H1 (cell line): ENCODE data around the gene ACTR3C. TPM values are rescaled to one million over a fixed set of nuclear protein-coding genes. Genes with fewer than 3 reads are reported as not detected.

Source experiments
- CTCF ChIA-PET: fragments of 300-600 bp; sonication (Branson Sonifier 250); formaldehyde crosslinking; loops from one replicate; lab custom pipeline; 2021; ENCODE audit not compliant: partially characterized antibody; lab: Charles Lee
- POLR2A ChIA-PET: fragments of 300-600 bp; sonication (Branson Sonifier 250); formaldehyde crosslinking; loops from one replicate; lab custom pipeline; 2021; ENCODE audit warnings: inconsistent platforms; ENCODE audit not compliant: partially characterized antibody; lab: Charles Lee
- DNase-seq, 2 experiments: peaks; one replicate each; pipeline versions ENCODE4 v3.0.0 to v3.0.0-alpha.2; 2010 to 2022; ENCODE audit warnings: low spot score in 2 of 2, low read depth in 1 of 2, mixed read lengths in 1 of 2
- FAIRE-seq: peaks from 2 replicates; lab custom pipeline; 2011; peaks lifted over from hg19 to GRCh38; lab: Jason Lieb, UNC
- H2AFZ ChIP-seq: 2 replicates; pipeline ENCODE4 v1.8.1; 2012; ENCODE audit warnings: low read length, inconsistent platforms
- H2AK5ac ChIP-seq: 2 replicates; pipeline ENCODE4 v1.6.1; 2013; ENCODE audit warnings: low read depth, low read length
- H2BK120ac ChIP-seq: replicated peaks from 2 replicates; pipeline ENCODE3; 2013; ENCODE audit warnings: low read depth, low read length, inconsistent platforms
- H2BK12ac ChIP-seq: 2 replicates; pipeline ENCODE4 v1.6.1; 2013; ENCODE audit warnings: low read depth, low read length
- H2BK15ac ChIP-seq: 2 replicates; pipeline ENCODE4 v1.6.1; 2013; ENCODE audit warnings: low read length
- H2BK20ac ChIP-seq: 2 replicates; pipeline ENCODE4 v1.6.1; 2013; ENCODE audit warnings: low read length
- H2BK5ac ChIP-seq: 2 replicates; pipeline ENCODE4 v1.6.1; 2013; ENCODE audit warnings: low read depth, low read length
- H3K14ac ChIP-seq: 2 replicates; pipeline ENCODE4 v1.6.1; 2013; ENCODE audit warnings: inconsistent platforms; ENCODE audit not compliant: insufficient read length
- H3K18ac ChIP-seq: 2 replicates; pipeline ENCODE4 v1.6.1; 2013; ENCODE audit warnings: low read length; ENCODE audit errors: extremely low read depth
- H3K23ac ChIP-seq: 2 replicates; pipeline ENCODE4 v1.6.1; 2013; ENCODE audit warnings: inconsistent platforms; ENCODE audit not compliant: insufficient read length
- H3K23me2 ChIP-seq: 2 replicates; pipeline ENCODE4 v1.6.1; 2013; ENCODE audit warnings: low read depth, low read length
- H3K27ac ChIP-seq: 2 replicates; pipeline ENCODE4 v1.6.1; 2011; ENCODE audit warnings: low read depth, low read length, inconsistent platforms
- H3K27me3 ChIP-seq, 4 experiments: replicated peaks in 1 of 4; 1 replicate in 1 of 4; 2 replicates in 3 of 4; pipeline versions ENCODE4 v1.6.1 to v1.8.1; 2011 to 2013; ENCODE audit warnings: low read length in 3 of 4, mild to moderate bottlenecking in 3 of 4, inconsistent platforms in 2 of 4, mixed read lengths in 2 of 4, moderate library complexity in 1 of 4; ENCODE audit not compliant: control insufficient read depth in 3 of 4, insufficient read depth in 3 of 4; ENCODE audit errors: extremely low read depth in 1 of 4
- H3K36me3 ChIP-seq, 4 experiments: 2 replicates each; pipeline versions ENCODE4 v1.6.1 to v1.8.1; 2011 to 2013; ENCODE audit warnings: mild to moderate bottlenecking in 4 of 4, low read length in 3 of 4, moderate library complexity in 2 of 4, control low read depth in 1 of 4, inconsistent platforms in 1 of 4; ENCODE audit not compliant: insufficient read depth in 4 of 4, control insufficient read depth in 2 of 4
- H3K4ac ChIP-seq: replicated peaks from 2 replicates; pipeline ENCODE3; 2013; ENCODE audit warnings: low read length, low read depth, mixed read lengths, inconsistent platforms; ENCODE audit not compliant: insufficient read length
- H3K4me1 ChIP-seq, 4 experiments: replicated peaks in 1 of 4; 1 replicate in 1 of 4; 2 replicates in 3 of 4; pipeline versions ENCODE4 v1.6.1 to v1.8.1; 2011 to 2013; ENCODE audit warnings: low read length in 3 of 4, inconsistent platforms in 2 of 4, mixed read lengths in 1 of 4; ENCODE audit not compliant: insufficient read depth in 4 of 4, control insufficient read depth in 3 of 4
- H3K4me2 ChIP-seq, 2 experiments: 2 replicates each; pipeline versions ENCODE4 v1.6.1 to v1.8.1; 2011 to 2013; ENCODE audit warnings: low read depth in 2 of 2, low read length in 2 of 2, control low read depth in 1 of 2, inconsistent platforms in 1 of 2, mild to moderate bottlenecking in 1 of 2; ENCODE audit not compliant: insufficient read depth in 1 of 2
- H3K4me3 ChIP-seq, 4 experiments: fragments of 200-600, 300-600 bp in 1 of 4; sonication (generic), shearing (Covaris generic), sonication (Bioruptor Twin) in 1 of 4; 2 replicates each; pipeline versions ENCODE4 v1.5.1 to v1.8.1; 2011 to 2016; ENCODE audit warnings: low read length in 4 of 4, low read depth in 3 of 4, control low read depth in 2 of 4, inconsistent platforms in 2 of 4, mild to moderate bottlenecking in 2 of 4, mixed read lengths in 1 of 4, moderate library complexity in 1 of 4; ENCODE audit not compliant: insufficient read depth in 2 of 4; ENCODE audit errors: extremely low read depth in 1 of 4
- H3K56ac ChIP-seq: replicated peaks from 2 replicates; pipeline ENCODE3; 2013; ENCODE audit warnings: low read depth, mild to moderate bottlenecking, mixed read lengths, low read length, inconsistent platforms; ENCODE audit not compliant: insufficient read length
- H3K79me1 ChIP-seq: 2 replicates; pipeline ENCODE4 v1.6.1; 2013; ENCODE audit warnings: low read depth, low read length, control low read depth
- H3K79me2 ChIP-seq, 2 experiments: 2 replicates each; pipeline versions ENCODE4 v1.6.1 to v1.8.1; 2012 to 2013; ENCODE audit warnings: low read length in 2 of 2, mild to moderate bottlenecking in 2 of 2, inconsistent platforms in 1 of 2; ENCODE audit not compliant: insufficient read depth in 2 of 2, control insufficient read depth in 1 of 2
- H3K9ac ChIP-seq, 4 experiments: replicated peaks in 1 of 4; 1 replicate in 1 of 4; 2 replicates in 3 of 4; pipeline versions ENCODE4 v1.6.1 to v1.8.1; 2011 to 2013; ENCODE audit warnings: low read depth in 3 of 4, low read length in 3 of 4, control low read depth in 2 of 4, mild to moderate bottlenecking in 2 of 4, moderate library complexity in 2 of 4, inconsistent platforms in 1 of 4; ENCODE audit errors: extremely low read depth in 1 of 4
- H3K9me3 ChIP-seq, 2 experiments: 2 replicates each; pipeline versions ENCODE4 v1.6.1 to v1.8.1; 2012 to 2013; ENCODE audit warnings: mild to moderate bottlenecking in 2 of 2, moderate library complexity in 2 of 2, control low read depth in 1 of 2, inconsistent platforms in 1 of 2, low read depth in 1 of 2, low read length in 1 of 2, mixed read lengths in 1 of 2; ENCODE audit not compliant: insufficient read depth in 2 of 2
- H4K20me1 ChIP-seq, 2 experiments: replicated peaks in 1 of 2; 2 replicates each; pipeline versions ENCODE3 to v1.8.1; 2011 to 2013; ENCODE audit warnings: inconsistent platforms in 2 of 2, low read length in 2 of 2, mild to moderate bottlenecking in 1 of 2; ENCODE audit not compliant: insufficient read depth in 2 of 2, control insufficient read depth in 1 of 2
- H4K5ac ChIP-seq: 2 replicates; pipeline ENCODE4 v1.6.1; 2013; ENCODE audit warnings: low read length, low read depth, mixed read lengths, inconsistent platforms; ENCODE audit not compliant: insufficient read length
- H4K8ac ChIP-seq: 2 replicates; pipeline ENCODE4 v1.8.0; 2013; ENCODE audit warnings: mild to moderate bottlenecking, moderate library complexity, low read length, inconsistent platforms; ENCODE audit not compliant: insufficient read depth; ENCODE audit errors: extremely low read depth
- H4K91ac ChIP-seq: replicated peaks from 2 replicates; pipeline ENCODE3; 2013; ENCODE audit warnings: low read length, mixed read lengths, inconsistent platforms; ENCODE audit not compliant: insufficient read length
- CBX5 ChIP-seq: fragments of 300-800, 300-1000 bp; sonication (generic); IDR thresholded peaks from 2 replicates; pipeline ENCODE4 v1.7.1; 2016; ENCODE audit warnings: antibody characterized with exemption, low read length, low read depth
- HDAC6 ChIP-seq: IDR thresholded peaks from one replicate; pipeline ENCODE4 v1.7.1; 2012; ENCODE audit warnings: low read depth, mild to moderate bottlenecking, inconsistent platforms, low read length, moderate library complexity
- WGBS, 2 experiments: shearing (Covaris generic) in 1 of 2; methylation state at CpG; one replicate each; pipeline versions ENCODE4 v1.1.6 to v1.1.7; 2013 to 2015; ENCODE audit warnings: low lambda C conversion rate in 2 of 2, mixed read lengths in 2 of 2, inconsistent platforms in 1 of 2, low coverage in 1 of 2, missing lambda C conversion rate in 1 of 2; ENCODE audit not compliant: insufficient replicate concordance in 2 of 2, insufficient coverage in 1 of 2, insufficient read length in 1 of 2; ENCODE audit errors: extremely low coverage in 1 of 2, missing lambda C conversion rate in 1 of 2; 5-methylcytosine and 5-hydroxymethylcytosine counted together
- polyA plus RNA-seq, 7 experiments: library from polyadenylated mRNA; depleted of rRNA in 3 of 7; stranded (reverse) in 5 of 7; unstranded in 2 of 7; fragments of >200 nt in 5 of 7; fragments of 200-250 nt in 2 of 7; gene quantifications; 1 replicate in 5 of 7; 2 replicates in 1 of 7; 4 replicates in 1 of 7; pipeline versions ENCODE4 v1.2.1 to v1.2.3, GENCODE V29; 2011 to 2013; ENCODE audit warnings: missing spikeins in 2 of 7, mixed read lengths in 2 of 7
- total RNA-seq: library from RNA; stranded (reverse); fragmentation: NEBNext Ultra II Directional; extraction: Animal tissue kit (Norgen Biotek cat#: 25700); gene quantifications from 2 replicates; pipeline ENCODE4 v1.2.1, GENCODE V29; 2021

The ACTR3C gene
- total and polyA plus RNA-seq, 2 of the 8 experiments (the other 6 are each of a cell fraction or from before 2014, with no cell fraction given): 1.5 TPM; not detected in 1

GRCh38 chr7:150346922-150347321 is 23.6 kb upstream of the ACTR3C start:
- no peaks in the 10 kb centered on the region for H4K20me1 ChIP-seq
- H2BK120ac ChIP-seq: no peak overlapping the region
- peak overlapping the region; percentile 29; the same call in 1 of the 2 replicates for H3K18ac ChIP-seq
- 0 out of 2 replicates have a peak overlapping the region, but pooled peaks have one; percentile 7 for H2BK12ac ChIP-seq
- H3K23me2 ChIP-seq: peaks cover 2% of the 10 kb centered on the region; the same call in 1 of the 2 replicates
- no peak overlapping the region for H3K23ac ChIP-seq
- no peak overlapping the region for H2BK15ac ChIP-seq
- no peak overlapping the region for H4K91ac ChIP-seq
- FAIRE-seq: no peak
- H2AK5ac ChIP-seq: 0 out of 2 replicates have a peak overlapping the region, but pooled peaks have one; percentile 30
- WGBS, 2 experiments: 90% methylated on average over 3 of the region's 5 CpGs; no CpG with 5 or more reads in 1 of the 2 experiments
- ChIA-PET POLR2A (interaction anchor here (1.6 to 1.9 kb wide), 2 partner anchors 27 to 37 kb away, joined by 5 to 6 read pairs; no protein-coding TSS in a partner anchor), CTCF (interaction anchor here (0.7 to 5.2 kb wide), 7 partner anchors 8 to 630 kb away, joined by 3 to 41 read pairs (median 4); no protein-coding TSS in a partner anchor)
- H4K8ac ChIP-seq: no peak overlapping the region
- no peaks in the 10 kb centered on the region for H3K36me3 ChIP-seq
- peaks cover 0 to 5% of the 10 kb centered on the region in 2 experiments; a peak in 1 of 4 replicates for H3K79me2 ChIP-seq
- no peak overlapping the region for H2BK5ac ChIP-seq
- H3K56ac ChIP-seq: no peak overlapping the region
- no peak for DNase-seq
- H4K5ac ChIP-seq: no peak overlapping the region
- H3K27me3 ChIP-seq: peaks cover 0 to 21% (median 19%) of the 10 kb centered on the region in 4 experiments; a peak in 6 of 7 replicates
- no peak overlapping the region for H3K14ac ChIP-seq
- H3K4ac ChIP-seq: no peak overlapping the region
- H3K27ac ChIP-seq: no peak overlapping the region
- no peaks in the 10 kb centered on the region for H3K79me1 ChIP-seq
- H3K4me1 ChIP-seq: peaks cover 3 to 8% (median 5%) of the 10 kb centered on the region in 4 experiments
- no peak overlapping the region for H3K4me2 ChIP-seq
- H2BK20ac ChIP-seq: no peak overlapping the region
- H3K9me3 ChIP-seq: peaks cover 0 to 11% of the 10 kb centered on the region in 2 experiments; a peak in 3 of 4 replicates
- no peak overlapping the region for H3K4me3 ChIP-seq
- no peak overlapping the region for H3K9ac ChIP-seq
- H2AFZ ChIP-seq: no peak overlapping the region
- no peak for TF ChIP-seq CBX5
- no peak for TF ChIP-seq HDAC6
